Liver (tissue), 9 donors: ENCODE measurements around the gene RAB14. TPM values are rescaled to one million over a fixed set of nuclear protein-coding genes. Genes with fewer than 3 reads are reported as not detected.
"Not testable (repeated sequence)": the region's sequence is repeated elsewhere in the genome, so short reads cannot be mapped to it uniquely, and the experiment has no call there.

Source experiments
- DNase-seq: peaks from one replicate; pipeline ENCODE4 v3.0.0-alpha.2; 2017; ENCODE audit warnings: low spot score
- H3K27ac ChIP-seq, 2 donors: one replicate each; pipeline ENCODE4 v1.7.0; 2013; ENCODE audit warnings: inconsistent platforms in 2 of 2, low read length in 2 of 2, control low read depth in 1 of 2, low read depth in 1 of 2, mild to moderate bottlenecking in 1 of 2
- H3K27me3 ChIP-seq, 4 donors: one replicate each; pipeline versions ENCODE4 v1.6.1 to v1.7.0; 2013; ENCODE audit warnings: low read length in 3 of 4, inconsistent platforms in 1 of 4, mild to moderate bottlenecking in 1 of 4, moderate library complexity in 1 of 4; ENCODE audit not compliant: control insufficient read depth in 4 of 4, insufficient read depth in 4 of 4
- H3K36me3 ChIP-seq, 4 donors: one replicate each; pipeline versions ENCODE4 v1.6.1 to v1.7.0; 2013; ENCODE audit warnings: low read length in 3 of 4, mild to moderate bottlenecking in 3 of 4, low read depth in 1 of 4, moderate library complexity in 1 of 4; ENCODE audit not compliant: control insufficient read depth in 4 of 4, insufficient read depth in 3 of 4
- H3K4me1 ChIP-seq, 4 donors: one replicate each; pipeline versions ENCODE4 v1.6.1 to v1.7.0; 2013; ENCODE audit warnings: low read length in 3 of 4, mild to moderate bottlenecking in 3 of 4, moderate library complexity in 1 of 4; ENCODE audit not compliant: control insufficient read depth in 4 of 4, insufficient read depth in 4 of 4
- H3K4me3 ChIP-seq, 3 donors: one replicate each; pipeline versions ENCODE4 v1.6.1 to v1.7.0; 2013; ENCODE audit warnings: low read length in 3 of 3, control low read depth in 1 of 3, low read depth in 1 of 3, mild to moderate bottlenecking in 1 of 3
- H3K9ac ChIP-seq, 2 donors: one replicate each; pipeline ENCODE4 v1.7.0; 2013; ENCODE audit warnings: low read length in 2 of 2, mild to moderate bottlenecking in 2 of 2, moderate library complexity in 2 of 2, control low read depth in 1 of 2, low read depth in 1 of 2
- H3K9me3 ChIP-seq, 4 donors: one replicate each; pipeline versions ENCODE4 v1.6.1 to v1.7.0; 2013; ENCODE audit warnings: low read length in 3 of 4; ENCODE audit not compliant: control insufficient read depth in 4 of 4
- FOXA1 ChIP-seq: IDR thresholded peaks from 2 replicates; pipeline ENCODE4 v1.6.1; 2016; ENCODE audit warnings: antibody characterized with exemption
- FOXA2 ChIP-seq: IDR thresholded peaks from 2 replicates; pipeline ENCODE4 v1.6.1; 2016; ENCODE audit warnings: antibody characterized with exemption
- GABPA ChIP-seq, 2 donors: IDR thresholded peaks in 1 of 2; conservative IDR thresholded peaks in 1 of 2; 2 replicates each; pipeline ENCODE4 v1.6.1; 2016; ENCODE audit warnings: antibody characterized with exemption in 2 of 2, mild to moderate bottlenecking in 1 of 2, moderate library complexity in 1 of 2
- HNF4A ChIP-seq, 2 donors: conservative IDR thresholded peaks; 2 replicates each; pipeline ENCODE4 v1.6.1; 2016; ENCODE audit warnings: antibody characterized with exemption in 2 of 2, mild to moderate bottlenecking in 2 of 2
- HNF4G ChIP-seq: IDR thresholded peaks from 2 replicates; pipeline ENCODE4 v1.6.1; 2016; ENCODE audit warnings: antibody characterized with exemption
- JUND ChIP-seq, 2 donors: IDR thresholded peaks; 2 replicates each; pipeline ENCODE4 v1.6.1; 2016; ENCODE audit warnings: antibody characterized with exemption in 2 of 2
- NR2F2 ChIP-seq: IDR thresholded peaks from 2 replicates; pipeline ENCODE4 v1.6.1; 2016; ENCODE audit warnings: antibody characterized with exemption
- RAD21 ChIP-seq, 2 donors: IDR thresholded peaks; 2 replicates each; pipeline ENCODE4 v1.6.1; 2016; ENCODE audit warnings: antibody characterized with exemption in 2 of 2, mild to moderate bottlenecking in 2 of 2
- RXRA ChIP-seq, 2 donors: IDR thresholded peaks; 2 replicates each; pipeline ENCODE4 v1.6.1; 2017 to 2018; ENCODE audit warnings: antibody characterized with exemption in 2 of 2, mild to moderate bottlenecking in 1 of 2
- SP1 ChIP-seq: IDR thresholded peaks from 2 replicates; pipeline ENCODE4 v1.6.1; 2018; ENCODE audit warnings: antibody characterized with exemption, mild to moderate bottlenecking
- TAF1 ChIP-seq: conservative IDR thresholded peaks from 2 replicates; pipeline ENCODE4 v1.6.1; 2016; ENCODE audit warnings: antibody characterized with exemption, mild to moderate bottlenecking
- YY1 ChIP-seq: IDR thresholded peaks from 2 replicates; pipeline ENCODE4 v1.6.1; 2016; ENCODE audit warnings: antibody characterized with exemption, mild to moderate bottlenecking
- WGBS: extraction: QIAGEN DNeasy Blood & Tissue Kit; methylation state at CpG from one replicate; pipeline ENCODE4 v1.1.7; 2013; 5-methylcytosine and 5-hydroxymethylcytosine counted together
- polyA plus RNA-seq, 2 donors: library from polyadenylated mRNA; stranded (reverse) in 1 of 2; unstranded in 1 of 2; fragments of 200-250 nt in 1 of 2; fragments of >200 nt in 1 of 2; fragmentation: Nextera tagmentation in 1 of 2; extraction: Ambion mirVana in 1 of 2; gene quantifications; one replicate each; pipeline versions ENCODE4 v1.2.1 to v1.2.3, GENCODE V29; 2013 to 2015
- total RNA-seq, 2 donors: library from RNA; depleted of rRNA; stranded (reverse); fragments of >200 nt; gene quantifications; one replicate each; pipeline ENCODE4 v1.2.3, GENCODE V29; 2014
- TF ChIP-seq, protein P1 (sequence below): IDR thresholded peaks from 2 replicates; pipeline ENCODE4 v1.6.1; 2016; ENCODE audit warnings: antibody characterized with exemption
- TF ChIP-seq, protein P2 (sequence below): IDR thresholded peaks from 2 replicates; pipeline ENCODE4 v1.6.1; 2016; ENCODE audit warnings: antibody characterized with exemption
- TF ChIP-seq, protein P3 (sequence below): IDR thresholded peaks from 2 replicates; pipeline ENCODE4 v1.6.1; 2016; ENCODE audit warnings: antibody characterized with exemption
- TF ChIP-seq, protein P4 (sequence below): IDR thresholded peaks from 2 replicates; pipeline ENCODE4 v1.6.1; 2016; ENCODE audit warnings: antibody characterized with exemption, mild to moderate bottlenecking
- donor health status: healthy.
- donor health status: healthy.
- donor health status: healthy.
- donor health status: healthy.
- donor health status: healthy.

RAB14 gene
- total and polyA plus RNA-seq, 4 donors = 25.9 to 48.2 (median 36.5) TPM

DNA sequence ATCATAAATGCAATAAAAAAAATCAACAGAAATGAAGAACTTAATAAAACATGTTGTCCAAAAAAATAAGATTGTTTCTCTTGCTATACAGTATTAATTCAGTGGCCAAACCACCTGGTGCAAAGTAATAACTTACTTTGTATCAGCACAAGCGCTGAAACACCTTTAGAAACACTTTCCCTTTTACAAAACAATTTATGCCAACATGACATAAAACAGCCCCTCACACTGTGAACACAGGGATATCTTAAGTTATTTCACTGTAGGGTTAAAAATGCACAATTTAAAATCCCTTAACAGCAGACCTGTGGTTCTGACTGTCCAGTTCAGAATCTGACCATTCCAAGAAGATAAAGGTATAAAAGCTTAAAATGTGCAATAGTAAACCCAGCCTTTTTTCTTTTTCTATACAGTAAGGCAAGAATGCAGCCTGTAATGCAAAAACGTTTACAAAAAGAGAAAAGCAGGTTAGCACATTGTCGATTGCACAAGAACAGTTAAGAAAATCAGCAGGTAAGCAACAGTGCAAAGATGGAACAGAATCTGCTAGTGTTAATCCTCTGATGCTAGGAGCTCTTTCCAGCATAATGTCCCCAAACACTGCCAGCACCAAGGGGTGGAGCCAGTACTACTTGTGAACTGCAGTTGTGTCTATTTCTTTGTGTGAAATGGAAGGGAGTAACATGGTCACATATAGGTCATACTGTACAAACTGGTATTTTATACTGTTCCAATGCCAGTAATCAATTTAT lies 21.6 kb downstream of the RAB14 start:
- Histone ChIP-seq H3K9ac (no peak overlapping the region), H3K4me3 (no peak overlapping the region), H3K9me3 (no peaks in the 10 kb centered on the region), H3K4me1 (peaks cover 13 to 72% (median 62%) of the 10 kb centered on the region in 4 donors), H3K27ac (peak overlapping the region; percentile 35 to 54), H3K36me3 (peaks cover 0 to 12% (median 4%) of the 10 kb centered on the region in 4 donors), H3K27me3 (no peaks in the 10 kb centered on the region)
- TF ChIP-seq FOXA2 (peak; percentile 6), SP1 (peak; percentile 9), HNF4A (conservative IDR thresholded peaks at IDR 0.05) (peak; percentile 35 to 40), RXRA (IDR thresholded peaks at IDR 0.05) (peak; percentile 20 to 40), YY1 (peak; percentile 54), RAD21 (IDR thresholded peaks at IDR 0.05) (no peak)
- DNase-seq = no peak
- WGBS = 61% methylated on average over 3 of the region's 3 CpGs

DNA sequence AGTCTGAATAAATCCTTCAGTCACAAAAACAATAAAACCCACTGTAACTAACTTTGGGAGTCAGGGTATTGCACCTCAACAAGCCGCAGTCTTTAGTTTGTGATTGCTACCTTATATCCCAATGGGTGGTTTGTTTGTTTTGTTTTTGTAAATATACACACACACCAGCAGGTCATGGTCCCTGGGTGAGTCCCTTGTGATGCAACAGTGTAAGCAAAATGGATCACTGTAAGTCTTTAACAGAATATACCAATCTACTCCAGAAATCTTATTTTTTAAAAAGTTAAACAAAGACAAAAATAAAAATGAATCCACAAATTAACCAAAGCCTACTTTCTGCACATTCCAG lies 22.3 kb downstream of the RAB14 start:
- Histone ChIP-seq H3K27ac (peak overlapping the region; percentile 60 to 76), H3K36me3 (peaks cover 0 to 12% (median 4%) of the 10 kb centered on the region in 4 donors), H3K4me1 (peaks cover 13 to 66% (median 55%) of the 10 kb centered on the region in 4 donors)
- not testable (repeated sequence) for H3K27me3 ChIP-seq, H3K4me3 ChIP-seq, DNase-seq, H3K9ac ChIP-seq, H3K9me3 ChIP-seq
- 38% methylated on average over 1 of the region's 1 CpG for WGBS
- TF ChIP-seq RXRA (IDR thresholded peaks at IDR 0.05) = peak; percentile 74 to 79
- TF ChIP-seq FOXA1 = peak; percentile 62
- TF ChIP-seq, protein P1, sequence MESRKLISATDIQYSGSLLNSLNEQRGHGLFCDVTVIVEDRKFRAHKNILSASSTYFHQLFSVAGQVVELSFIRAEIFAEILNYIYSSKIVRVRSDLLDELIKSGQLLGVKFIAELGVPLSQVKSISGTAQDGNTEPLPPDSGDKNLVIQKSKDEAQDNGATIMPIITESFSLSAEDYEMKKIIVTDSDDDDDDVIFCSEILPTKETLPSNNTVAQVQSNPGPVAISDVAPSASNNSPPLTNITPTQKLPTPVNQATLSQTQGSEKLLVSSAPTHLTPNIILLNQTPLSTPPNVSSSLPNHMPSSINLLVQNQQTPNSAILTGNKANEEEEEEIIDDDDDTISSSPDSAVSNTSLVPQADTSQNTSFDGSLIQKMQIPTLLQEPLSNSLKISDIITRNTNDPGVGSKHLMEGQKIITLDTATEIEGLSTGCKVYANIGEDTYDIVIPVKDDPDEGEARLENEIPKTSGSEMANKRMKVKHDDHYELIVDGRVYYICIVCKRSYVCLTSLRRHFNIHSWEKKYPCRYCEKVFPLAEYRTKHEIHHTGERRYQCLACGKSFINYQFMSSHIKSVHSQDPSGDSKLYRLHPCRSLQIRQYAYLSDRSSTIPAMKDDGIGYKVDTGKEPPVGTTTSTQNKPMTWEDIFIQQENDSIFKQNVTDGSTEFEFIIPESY = peak; percentile 43
- peak; percentile 47 for TF ChIP-seq YY1
- peak in 1 of 2 donors; percentile 24 for TF ChIP-seq JUND (IDR thresholded peaks at IDR 0.05)
- TF ChIP-seq HNF4A (conservative IDR thresholded peaks at IDR 0.05) = peak; percentile 64 to 69
- TF ChIP-seq, protein P2, sequence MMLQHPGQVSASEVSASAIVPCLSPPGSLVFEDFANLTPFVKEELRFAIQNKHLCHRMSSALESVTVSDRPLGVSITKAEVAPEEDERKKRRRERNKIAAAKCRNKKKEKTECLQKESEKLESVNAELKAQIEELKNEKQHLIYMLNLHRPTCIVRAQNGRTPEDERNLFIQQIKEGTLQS = peak; percentile 62
- TF ChIP-seq SP1 = peak; percentile 56
- peak; percentile 66 for TF ChIP-seq FOXA2

DNA sequence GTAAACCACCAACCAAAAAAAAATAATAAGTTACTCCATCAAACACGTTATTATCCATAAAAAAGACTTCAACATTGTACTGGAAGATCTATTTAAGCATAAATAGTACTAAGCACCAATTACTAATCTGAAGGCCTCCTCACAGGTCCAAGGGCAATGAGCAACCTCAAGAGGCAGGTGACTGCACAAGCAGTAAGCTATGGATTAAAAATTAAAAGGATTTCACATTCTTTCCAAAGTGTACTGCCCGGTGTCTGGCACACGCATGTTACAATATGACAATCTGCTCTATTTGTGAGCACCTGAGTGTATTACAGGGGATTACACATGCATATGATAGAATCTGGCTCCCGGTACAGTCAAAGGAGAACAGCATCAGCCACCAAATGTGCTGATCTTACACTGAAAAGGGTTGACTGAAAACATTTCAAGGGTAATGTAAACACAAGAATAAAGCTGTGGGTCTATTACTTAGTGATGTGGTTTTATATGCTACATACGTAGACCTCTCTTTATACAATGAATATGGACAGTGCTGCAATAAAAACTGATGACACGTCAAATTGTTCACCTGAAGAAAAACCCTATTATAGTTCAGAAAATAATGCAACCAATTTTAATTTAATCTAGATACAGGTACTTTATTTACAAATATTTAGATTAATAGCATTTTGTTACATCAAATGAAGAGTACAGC lies 22.8 kb downstream of the RAB14 start:
- H3K27me3 ChIP-seq = no peaks in the 10 kb centered on the region
- H3K36me3 ChIP-seq = peaks cover 0 to 14% (median 6%) of the 10 kb centered on the region in 4 donors
- peak overlapping the region; percentile 60 to 76 for H3K27ac ChIP-seq
- peaks cover 8 to 63% (median 51%) of the 10 kb centered on the region in 4 donors for H3K4me1 ChIP-seq
- DNase-seq = no peak
- H3K9me3 ChIP-seq = no peaks in the 10 kb centered on the region
- H3K9ac ChIP-seq = no peak overlapping the region
- peak overlapping the region in 1 of 3 donors; percentile 20 for H3K4me3 ChIP-seq
- 32% methylated on average over 6 of the region's 6 CpGs for WGBS
- no peak for TF ChIP-seq NR2F2
- TF ChIP-seq GABPA (IDR thresholded peaks at IDR 0.05 in 1 of 2, conservative IDR thresholded peaks at IDR 0.05 in 1 of 2) = peak in 1 of 2 donors; percentile 13
- TF ChIP-seq FOXA2 = peak; percentile 32
- TF ChIP-seq TAF1 = no peak
- TF ChIP-seq, protein P3, sequence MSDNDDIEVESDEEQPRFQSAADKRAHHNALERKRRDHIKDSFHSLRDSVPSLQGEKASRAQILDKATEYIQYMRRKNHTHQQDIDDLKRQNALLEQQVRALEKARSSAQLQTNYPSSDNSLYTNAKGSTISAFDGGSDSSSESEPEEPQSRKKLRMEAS = peak; percentile 31
- peak; percentile 70 to 74 for TF ChIP-seq HNF4A (conservative IDR thresholded peaks at IDR 0.05)
- TF ChIP-seq FOXA1 = no peak
- peak in 1 of 2 donors; percentile 58 for TF ChIP-seq JUND (IDR thresholded peaks at IDR 0.05)
- peak; percentile 34 to 61 for TF ChIP-seq RXRA (IDR thresholded peaks at IDR 0.05)
- TF ChIP-seq, protein P2 = peak; percentile 2
- TF ChIP-seq YY1 = no peak
- TF ChIP-seq, protein P1 = peak; percentile 22
- no peak for TF ChIP-seq HNF4G
- TF ChIP-seq SP1 = peak; percentile 33
- TF ChIP-seq, protein P4, sequence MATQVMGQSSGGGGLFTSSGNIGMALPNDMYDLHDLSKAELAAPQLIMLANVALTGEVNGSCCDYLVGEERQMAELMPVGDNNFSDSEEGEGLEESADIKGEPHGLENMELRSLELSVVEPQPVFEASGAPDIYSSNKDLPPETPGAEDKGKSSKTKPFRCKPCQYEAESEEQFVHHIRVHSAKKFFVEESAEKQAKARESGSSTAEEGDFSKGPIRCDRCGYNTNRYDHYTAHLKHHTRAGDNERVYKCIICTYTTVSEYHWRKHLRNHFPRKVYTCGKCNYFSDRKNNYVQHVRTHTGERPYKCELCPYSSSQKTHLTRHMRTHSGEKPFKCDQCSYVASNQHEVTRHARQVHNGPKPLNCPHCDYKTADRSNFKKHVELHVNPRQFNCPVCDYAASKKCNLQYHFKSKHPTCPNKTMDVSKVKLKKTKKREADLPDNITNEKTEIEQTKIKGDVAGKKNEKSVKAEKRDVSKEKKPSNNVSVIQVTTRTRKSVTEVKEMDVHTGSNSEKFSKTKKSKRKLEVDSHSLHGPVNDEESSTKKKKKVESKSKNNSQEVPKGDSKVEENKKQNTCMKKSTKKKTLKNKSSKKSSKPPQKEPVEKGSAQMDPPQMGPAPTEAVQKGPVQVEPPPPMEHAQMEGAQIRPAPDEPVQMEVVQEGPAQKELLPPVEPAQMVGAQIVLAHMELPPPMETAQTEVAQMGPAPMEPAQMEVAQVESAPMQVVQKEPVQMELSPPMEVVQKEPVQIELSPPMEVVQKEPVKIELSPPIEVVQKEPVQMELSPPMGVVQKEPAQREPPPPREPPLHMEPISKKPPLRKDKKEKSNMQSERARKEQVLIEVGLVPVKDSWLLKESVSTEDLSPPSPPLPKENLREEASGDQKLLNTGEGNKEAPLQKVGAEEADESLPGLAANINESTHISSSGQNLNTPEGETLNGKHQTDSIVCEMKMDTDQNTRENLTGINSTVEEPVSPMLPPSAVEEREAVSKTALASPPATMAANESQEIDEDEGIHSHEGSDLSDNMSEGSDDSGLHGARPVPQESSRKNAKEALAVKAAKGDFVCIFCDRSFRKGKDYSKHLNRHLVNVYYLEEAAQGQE = no peak
